Activated naive CD8-positive, alpha-beta T cell treated with anti-CD3 and anti-CD28 coated beads for 36 hours (primary cell): ENCODE data around the gene HPS4. TPM values are rescaled to one million over a fixed set of nuclear protein-coding genes. Genes with fewer than 3 reads are reported as not detected.
"Not testable (repeated sequence)": the region's sequence is repeated elsewhere in the genome, so short reads cannot be mapped to it uniquely, and the experiment has no call there.

Experiments
- DNase-seq: peaks from one replicate; pipeline ENCODE4 v3.0.0; 2021
- H3K27ac Mint-ChIP-seq: one replicate; pipeline ENCODE4 v1.8.0; 2022; ENCODE audit warnings: mild to moderate bottlenecking, moderate library complexity, mixed read lengths
- H3K27me3 Mint-ChIP-seq: one replicate; pipeline ENCODE4 v1.8.0; 2022; ENCODE audit warnings: mild to moderate bottlenecking, mixed read lengths
- H3K36me3 Mint-ChIP-seq: one replicate; pipeline ENCODE4 v1.8.0; 2021; ENCODE audit warnings: mild to moderate bottlenecking, mixed read lengths
- H3K4me1 Mint-ChIP-seq: one replicate; pipeline ENCODE4 v1.8.0; 2021; ENCODE audit warnings: mixed read lengths
- H3K4me3 Mint-ChIP-seq: one replicate; pipeline ENCODE4 v1.8.0; 2022; ENCODE audit warnings: mild to moderate bottlenecking, moderate library complexity, mixed read lengths
- H3K9me3 Mint-ChIP-seq: one replicate; pipeline ENCODE4 v1.8.0; 2022; ENCODE audit warnings: mixed read lengths
- total RNA-seq, 2 experiments: library from RNA; stranded (reverse); gene quantifications; one replicate each; pipeline ENCODE4 v1.2.3, GENCODE V29; 2021

HPS4 gene
- total RNA-seq, 2 experiments from 2014 or later = 46.9 to 51.3 TPM

DNA sequence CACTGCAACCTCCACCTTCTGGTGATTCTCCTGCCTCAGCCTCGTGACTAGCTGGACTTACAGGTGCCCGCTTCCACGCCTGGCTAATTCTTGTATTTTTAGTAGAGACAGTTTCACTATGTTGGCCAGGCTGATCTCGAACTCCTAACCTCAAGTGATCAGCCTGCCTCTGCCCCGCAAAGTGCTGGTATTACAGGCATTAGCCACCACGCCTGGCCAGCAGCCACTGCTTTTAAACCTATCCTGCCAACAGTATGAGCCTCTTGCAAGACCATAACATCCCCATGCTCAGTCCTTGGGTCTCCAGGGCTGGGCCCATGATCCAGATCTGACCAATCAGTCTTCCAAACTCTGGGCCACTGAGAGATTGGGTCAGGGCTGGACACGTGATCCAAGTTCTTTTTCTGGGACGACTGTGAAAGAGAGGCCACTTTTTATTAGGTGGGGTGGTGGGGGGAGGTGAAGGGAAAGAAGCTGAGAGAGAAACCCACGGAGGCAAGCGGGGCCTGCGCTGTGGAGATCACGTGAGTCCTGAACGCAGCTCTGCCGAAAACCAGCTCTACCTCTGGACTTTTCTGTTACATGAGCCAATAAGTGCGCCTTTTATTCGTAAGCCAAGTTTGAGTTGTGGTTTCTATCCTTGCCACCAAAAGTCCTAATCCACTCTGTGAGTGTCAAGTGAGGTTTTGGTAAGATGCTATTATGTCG lies 36.6 kb downstream of the HPS4 start:
- no peak overlapping the region for H3K4me3 Mint-ChIP-seq
- H3K27me3 Mint-ChIP-seq = no peaks in the 10 kb centered on the region
- H3K27ac Mint-ChIP-seq = no peak overlapping the region
- peaks cover 2% of the 10 kb centered on the region for H3K4me1 Mint-ChIP-seq
- no peaks in the 10 kb centered on the region for H3K9me3 Mint-ChIP-seq
- no peak for DNase-seq
- H3K36me3 Mint-ChIP-seq = peaks cover 13% of the 10 kb centered on the region

GRCh38 chr22:26445577-26446275 lies 37.9 kb downstream of the HPS4 start:
- Mint-ChIP-seq H3K36me3 (peaks cover 8% of the 10 kb centered on the region), H3K4me1 (peaks cover 2% of the 10 kb centered on the region), H3K4me3 (no peak overlapping the region), H3K27me3 (no peaks in the 10 kb centered on the region), H3K9me3 (no peaks in the 10 kb centered on the region), H3K27ac (no peak overlapping the region)
- DNase-seq = no peak

DNA sequence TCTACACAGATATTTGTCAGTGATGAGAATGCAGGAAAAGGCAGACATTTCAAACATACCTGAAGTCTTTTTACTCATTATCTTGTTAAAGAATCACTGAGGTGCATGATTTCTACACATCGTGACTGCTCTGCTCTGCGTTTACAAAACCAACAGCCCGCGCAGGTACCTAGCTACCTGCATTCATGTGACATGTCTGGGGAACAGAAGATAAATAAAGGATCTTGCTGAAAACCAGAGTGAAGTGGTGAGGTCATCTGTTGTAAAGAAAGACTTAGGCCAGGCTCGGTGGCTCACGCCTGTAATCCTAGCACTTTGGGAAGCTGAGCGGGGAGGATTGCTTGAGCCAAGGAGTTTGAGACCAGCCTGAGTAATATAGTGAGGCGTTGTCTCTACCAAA lies 38.8 kb downstream of the HPS4 start:
- H3K9me3 Mint-ChIP-seq = no peaks in the 10 kb centered on the region
- no peaks in the 10 kb centered on the region for H3K27me3 Mint-ChIP-seq
- H3K36me3 Mint-ChIP-seq = peaks cover 8% of the 10 kb centered on the region
- H3K27ac Mint-ChIP-seq = no peak overlapping the region
- no peak overlapping the region for H3K4me3 Mint-ChIP-seq
- no peaks in the 10 kb centered on the region for H3K4me1 Mint-ChIP-seq
- DNase-seq = no peak

DNA sequence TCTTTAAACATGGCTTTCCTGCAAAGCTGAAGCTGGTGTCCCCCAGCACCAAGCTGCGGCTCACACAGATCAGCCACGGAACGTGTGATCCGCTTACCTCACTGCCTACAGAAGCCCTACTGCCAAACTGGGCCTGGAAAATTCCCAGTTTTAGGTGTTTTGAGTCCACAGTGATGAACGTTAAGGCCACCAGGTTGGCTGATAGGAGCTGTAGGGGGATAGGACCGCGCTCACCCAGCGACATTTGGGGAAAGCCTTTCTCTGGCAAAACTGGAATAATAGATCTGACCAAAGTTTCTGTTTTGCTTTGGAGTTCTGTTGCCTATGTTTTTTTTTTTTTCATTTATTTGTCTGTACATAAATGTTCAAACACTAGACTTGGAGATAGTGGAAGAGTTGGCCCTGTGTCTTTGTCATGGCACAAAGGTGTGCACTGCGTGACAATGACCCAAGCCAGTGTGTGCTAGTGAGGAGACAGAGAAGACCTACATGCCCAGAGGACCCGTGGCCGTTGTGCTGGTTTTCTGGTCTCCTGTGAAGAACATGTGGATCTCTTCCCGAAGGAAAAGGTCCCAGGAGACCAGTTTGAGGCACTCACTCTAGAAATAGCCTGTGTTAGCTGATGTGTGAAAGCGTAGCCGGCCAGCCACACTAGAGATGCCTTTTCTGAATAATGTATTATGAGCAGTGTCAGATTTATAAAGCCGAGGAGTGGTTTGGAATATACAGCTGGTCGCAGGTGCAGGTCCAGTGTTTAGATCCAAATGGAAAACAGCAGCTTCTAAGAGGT lies 39.5 kb downstream of the HPS4 start:
- Mint-ChIP-seq H3K4me1 (no peaks in the 10 kb centered on the region), H3K27ac (no peak overlapping the region), H3K9me3 (no peaks in the 10 kb centered on the region), H3K36me3 (peaks cover 8% of the 10 kb centered on the region), H3K4me3 (no peak overlapping the region), H3K27me3 (no peaks in the 10 kb centered on the region)
- DNase-seq = no peak

- Mint-ChIP-seq H3K36me3 (peaks cover 8% of the 10 kb centered on the region), H3K4me3 (no peak overlapping the region), H3K27me3 (no peaks in the 10 kb centered on the region), H3K9me3 (no peaks in the 10 kb centered on the region), H3K27ac (no peak overlapping the region), H3K4me1 (peaks cover 5% of the 10 kb centered on the region)
- DNase-seq = no peak
Measured at GRCh38 chr22:26442086-26442756, 41.4 kb downstream of the HPS4 start.

- no peak overlapping the region for H3K4me3 Mint-ChIP-seq
Measured at GRCh38 chr22:26439559-26439958, 44.0 kb downstream of the HPS4 start.

DNA sequence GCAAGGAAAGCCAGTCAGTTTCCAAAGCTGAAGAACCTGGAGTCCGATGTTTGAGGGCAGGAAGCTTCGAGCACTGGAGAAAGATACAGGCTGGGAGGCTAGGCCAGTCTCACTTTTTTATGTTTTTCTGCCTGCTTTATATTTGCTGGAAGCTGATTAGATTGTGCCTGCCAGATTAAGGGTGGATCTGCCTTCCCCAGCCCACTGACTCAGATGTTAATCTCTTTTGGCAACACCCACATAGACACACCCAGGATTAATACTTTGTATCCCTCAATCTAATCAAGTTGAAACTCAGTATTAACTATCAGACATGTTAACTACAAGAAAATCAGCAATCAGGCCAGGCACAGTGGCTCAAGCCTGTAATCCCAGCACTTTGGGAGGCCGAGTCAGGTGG lies 44.8 kb downstream of the HPS4 start:
- H3K9me3 Mint-ChIP-seq, DNase-seq, H3K4me3 Mint-ChIP-seq, H3K27ac Mint-ChIP-seq, H3K27me3 Mint-ChIP-seq: not testable (repeated sequence)
- Mint-ChIP-seq H3K36me3 (peaks cover 25% of the 10 kb centered on the region), H3K4me1 (peaks cover 29% of the 10 kb centered on the region)

More at GRCh38 chr22:26439559-26439958, 44.0 kb downstream of the HPS4 start:
- H3K4me1 Mint-ChIP-seq = peaks cover 29% of the 10 kb centered on the region
- no peak for DNase-seq
- peaks cover 20% of the 10 kb centered on the region for H3K36me3 Mint-ChIP-seq
- H3K27ac Mint-ChIP-seq = no peak overlapping the region
- no peaks in the 10 kb centered on the region for H3K9me3 Mint-ChIP-seq
- H3K27me3 Mint-ChIP-seq = no peaks in the 10 kb centered on the region

GRCh38 chr22:26437694-26438392 lies 45.7 kb downstream of the HPS4 start:
- H3K9me3 Mint-ChIP-seq = no peaks in the 10 kb centered on the region
- H3K36me3 Mint-ChIP-seq = peaks cover 29% of the 10 kb centered on the region
- no peak overlapping the region for H3K27ac Mint-ChIP-seq
- no peak for DNase-seq
- H3K4me3 Mint-ChIP-seq = no peak overlapping the region
- no peaks in the 10 kb centered on the region for H3K27me3 Mint-ChIP-seq
- peaks cover 35% of the 10 kb centered on the region for H3K4me1 Mint-ChIP-seq

- no peaks in the 10 kb centered on the region for H3K9me3 Mint-ChIP-seq
- DNase-seq = no peak
- peaks cover 43% of the 10 kb centered on the region for H3K4me1 Mint-ChIP-seq
- H3K27ac Mint-ChIP-seq = no peak overlapping the region
- no peak overlapping the region for H3K4me3 Mint-ChIP-seq
- H3K36me3 Mint-ChIP-seq = peaks cover 35% of the 10 kb centered on the region
- H3K27me3 Mint-ChIP-seq = no peaks in the 10 kb centered on the region
Measured at GRCh38 chr22:26436903-26437515, 46.6 kb downstream of the HPS4 start.

GRCh38 chr22:26435327-26436093 lies 48.1 kb downstream of the HPS4 start:
- peaks cover 57% of the 10 kb centered on the region for H3K4me1 Mint-ChIP-seq
- no peak overlapping the region for H3K27ac Mint-ChIP-seq

DNA sequence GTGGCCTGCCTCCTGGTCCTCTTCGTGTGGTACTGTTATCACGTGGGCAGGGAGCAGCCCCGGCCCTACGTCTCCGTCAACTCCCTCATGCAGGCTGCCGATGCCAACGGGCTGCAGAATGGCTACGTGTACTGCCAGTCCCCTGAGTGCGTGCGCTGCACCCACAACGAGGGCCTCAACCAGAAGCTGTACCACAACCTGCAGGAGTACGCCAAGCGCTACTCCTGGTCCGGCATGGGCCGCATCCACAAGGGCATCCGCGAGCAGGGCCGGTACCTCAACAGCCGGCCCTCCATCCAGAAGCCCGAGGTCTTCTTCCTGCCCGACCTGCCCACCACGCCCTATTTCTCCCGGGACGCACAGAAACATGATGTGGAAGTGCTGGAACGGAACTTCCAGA lies 49.8 kb downstream of the HPS4 start:
- H3K4me1 Mint-ChIP-seq = peaks cover 65% of the 10 kb centered on the region
- no peaks in the 10 kb centered on the region for H3K27me3 Mint-ChIP-seq
- no peak for DNase-seq
- no peak overlapping the region for H3K27ac Mint-ChIP-seq
- no peak overlapping the region for H3K4me3 Mint-ChIP-seq
- H3K36me3 Mint-ChIP-seq = peaks cover 48% of the 10 kb centered on the region
- no peaks in the 10 kb centered on the region for H3K9me3 Mint-ChIP-seq

More at GRCh38 chr22:26435327-26436093, 48.1 kb downstream of the HPS4 start:
- Mint-ChIP-seq H3K4me3 (no peak overlapping the region), H3K9me3 (no peaks in the 10 kb centered on the region), H3K27me3 (no peaks in the 10 kb centered on the region), H3K36me3 (peaks cover 39% of the 10 kb centered on the region)
- no peak for DNase-seq

- peaks cover 72% of the 10 kb centered on the region for H3K4me1 Mint-ChIP-seq
- H3K4me3 Mint-ChIP-seq = no peak overlapping the region
- H3K27ac Mint-ChIP-seq = peak overlapping the region; percentile 92
- no peaks in the 10 kb centered on the region for H3K27me3 Mint-ChIP-seq
- DNase-seq = no peak
- H3K36me3 Mint-ChIP-seq = peaks cover 48% of the 10 kb centered on the region
- no peaks in the 10 kb centered on the region for H3K9me3 Mint-ChIP-seq
Measured at GRCh38 chr22:26432619-26433311, 50.8 kb downstream of the HPS4 start.
